ENCODE data around the gene PARK7. TPM values are rescaled to one million over a fixed set of nuclear protein-coding genes. Genes with fewer than 3 reads are reported as not detected.
A peak's percentile ranks its signal among the peaks of the same experiment; 100 is the strongest.

PARK7 gene
- total RNA-seq, 4 donors from 2014 or later: 161 to 216 (median 191) TPM

- H3K27ac ChIP-seq: peak overlapping the region; percentile 85 to 96 (median 95)
- no peak for TF ChIP-seq EP300 (IDR thresholded peaks at IDR 0.05)
- no peak for TF ChIP-seq POLR2A (IDR thresholded peaks at IDR 0.05)
- TF ChIP-seq, protein P1, sequence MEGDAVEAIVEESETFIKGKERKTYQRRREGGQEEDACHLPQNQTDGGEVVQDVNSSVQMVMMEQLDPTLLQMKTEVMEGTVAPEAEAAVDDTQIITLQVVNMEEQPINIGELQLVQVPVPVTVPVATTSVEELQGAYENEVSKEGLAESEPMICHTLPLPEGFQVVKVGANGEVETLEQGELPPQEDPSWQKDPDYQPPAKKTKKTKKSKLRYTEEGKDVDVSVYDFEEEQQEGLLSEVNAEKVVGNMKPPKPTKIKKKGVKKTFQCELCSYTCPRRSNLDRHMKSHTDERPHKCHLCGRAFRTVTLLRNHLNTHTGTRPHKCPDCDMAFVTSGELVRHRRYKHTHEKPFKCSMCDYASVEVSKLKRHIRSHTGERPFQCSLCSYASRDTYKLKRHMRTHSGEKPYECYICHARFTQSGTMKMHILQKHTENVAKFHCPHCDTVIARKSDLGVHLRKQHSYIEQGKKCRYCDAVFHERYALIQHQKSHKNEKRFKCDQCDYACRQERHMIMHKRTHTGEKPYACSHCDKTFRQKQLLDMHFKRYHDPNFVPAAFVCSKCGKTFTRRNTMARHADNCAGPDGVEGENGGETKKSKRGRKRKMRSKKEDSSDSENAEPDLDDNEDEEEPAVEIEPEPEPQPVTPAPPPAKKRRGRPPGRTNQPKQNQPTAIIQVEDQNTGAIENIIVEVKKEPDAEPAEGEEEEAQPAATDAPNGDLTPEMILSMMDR (IDR thresholded peaks at IDR 0.05): no peak
- no peaks in the 10 kb centered on the region for H3K9me3 ChIP-seq
- H3K4me1 ChIP-seq: peaks cover 0 to 60% (median 8%) of the 10 kb centered on the region in 4 donors
- WGBS, 2 donors: 0 to 1% methylated on average over 1 to 62 of the region's 69 CpGs
- H3K27me3 ChIP-seq: no peaks in the 10 kb centered on the region
- no peaks in the 10 kb centered on the region for H3K36me3 ChIP-seq
- H3K4me3 ChIP-seq: peak overlapping the region; percentile 63 to 94 (median 79)
- DNase-seq (ENCODE audit: low spot score in 2 of 2): no peak
These were observed 64.2 kb downstream of the PARK7 start for GRCh38 chr1:8025671-8026144.

- no peaks in the 10 kb centered on the region for H3K9me3 ChIP-seq
- TF ChIP-seq EP300 (IDR thresholded peaks at IDR 0.05) (peak; percentile 22 to 98), POLR2A (IDR thresholded peaks at IDR 0.05) (peak; percentile 93 to 99)
- TF ChIP-seq, protein P1 (IDR thresholded peaks at IDR 0.05): peak in 2 of 5 experiments; percentile 55 to 65
- peaks cover 0 to 53% (median 8%) of the 10 kb centered on the region in 4 donors for H3K4me1 ChIP-seq
- 5 to 8% methylated on average over 44 to 74 of the region's 98 CpGs for WGBS, 2 donors
- no peaks in the 10 kb centered on the region for H3K27me3 ChIP-seq
- H3K36me3 ChIP-seq: no peaks in the 10 kb centered on the region
- DNase-seq (ENCODE audit: low spot score in 2 of 2): peak; percentile 92 to 93
- H3K27ac ChIP-seq: peak within 1 kb of the TSS; percentile 85 to 96 (median 95)
- peak within 1 kb of the TSS; percentile 63 to 94 (median 79) for H3K4me3 ChIP-seq
These were observed 64.9 kb downstream of the PARK7 start, which contains the start of gene ERRFI1 for GRCh38 chr1:8026153-8026975. Gene ERRFI1, minus strand, starts transcription at chr1:8026309. Its CDS starts 10,690 bp downstream, at chr1:8015619.

DNA sequence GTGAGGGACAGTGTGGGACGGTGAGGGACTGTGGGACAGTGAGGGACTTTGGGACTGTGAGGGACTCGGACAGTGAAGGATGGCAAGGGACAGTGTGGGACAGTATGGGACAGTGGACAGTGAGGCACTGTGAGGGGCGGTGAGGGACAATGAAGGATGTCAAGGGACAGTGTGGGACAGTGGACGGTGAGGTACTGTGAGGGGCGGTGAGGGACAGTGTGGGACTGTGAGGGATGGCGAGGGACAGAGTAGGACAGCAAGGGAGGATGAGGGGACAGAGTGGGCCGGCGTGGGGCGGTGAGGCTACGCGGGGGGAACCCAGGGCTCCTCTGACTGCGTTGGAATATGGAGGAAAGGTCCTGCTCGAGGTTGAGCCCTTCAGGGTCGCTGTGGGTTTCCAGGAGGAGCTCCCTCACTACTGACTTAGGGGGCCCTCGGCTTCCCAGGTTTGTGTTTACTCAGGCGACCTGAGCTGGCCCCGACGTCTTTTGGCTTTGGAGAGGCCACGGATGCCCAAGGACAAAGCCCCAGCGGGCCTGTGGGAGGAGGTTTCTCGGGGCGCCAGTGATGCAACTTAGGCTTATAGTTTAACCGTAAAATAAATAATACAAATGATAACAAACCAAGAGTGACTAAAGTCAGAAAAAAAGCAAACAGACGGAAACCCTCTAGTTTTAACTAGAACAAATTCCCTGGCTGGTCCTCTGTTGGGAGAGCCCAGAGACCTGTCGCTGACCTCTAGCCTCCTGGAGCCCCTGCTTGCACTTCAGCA lies 65.7 kb downstream of the PARK7 start:
- WGBS, 2 donors: 81 to 82% methylated on average over 25 of the region's 25 CpGs
- DNase-seq (ENCODE audit: low spot score in 2 of 2): no peak
- H3K4me1 ChIP-seq: peaks cover 0 to 45% (median 8%) of the 10 kb centered on the region in 4 donors

DNA sequence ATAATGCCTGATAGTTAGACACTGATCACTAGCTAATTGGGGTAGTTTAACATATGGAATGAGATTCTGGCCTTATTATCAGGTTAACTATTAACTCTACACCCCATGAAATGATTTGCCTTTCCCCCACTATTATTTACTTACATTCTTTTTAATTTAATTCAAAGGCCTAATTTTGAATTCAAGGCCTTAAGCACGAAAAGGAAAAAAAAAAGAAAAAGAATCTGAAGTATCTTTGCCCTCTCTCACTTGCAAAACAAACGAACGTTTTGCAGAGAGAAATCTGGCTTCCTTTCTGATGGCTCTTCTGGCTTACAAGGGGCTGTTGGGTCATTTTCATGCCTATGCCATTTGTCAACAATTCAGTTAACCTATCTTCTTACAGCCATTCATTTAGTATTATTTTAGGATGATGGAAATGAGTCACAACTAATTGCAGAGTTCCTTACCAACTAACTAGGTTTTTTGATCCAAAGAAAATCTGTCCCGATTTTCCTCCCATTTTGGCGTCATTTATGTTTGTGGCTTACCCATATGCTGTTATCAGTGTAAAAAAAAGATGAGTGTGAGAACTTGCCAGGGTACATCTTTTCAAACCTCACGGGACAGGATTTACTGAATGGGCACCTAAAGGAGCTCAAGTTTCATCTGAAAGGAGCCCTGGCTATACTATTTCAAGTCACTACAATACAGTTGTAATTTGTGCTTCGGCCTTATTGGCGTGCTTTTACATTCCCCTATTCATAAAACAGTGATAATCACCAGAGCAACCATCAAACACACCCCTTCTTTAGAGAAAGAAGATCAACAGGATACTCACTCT lies 66.4 kb downstream of the PARK7 start:
- peak overlapping the region; percentile 85 to 96 (median 95) for H3K27ac ChIP-seq
- peaks cover 0 to 40% (median 8%) of the 10 kb centered on the region in 4 donors for H3K4me1 ChIP-seq
- WGBS, 2 donors: 57 to 59% methylated on average over 8 of the region's 8 CpGs
- no peak for TF ChIP-seq POLR2A (IDR thresholded peaks at IDR 0.05)
- peak in 1 of 2 donors; percentile 12 for TF ChIP-seq EP300 (IDR thresholded peaks at IDR 0.05)
- no peaks in the 10 kb centered on the region for H3K9me3 ChIP-seq
- H3K36me3 ChIP-seq: no peaks in the 10 kb centered on the region
- DNase-seq (ENCODE audit: low spot score in 2 of 2): no peak
- peak overlapping the region in 1 of 4 donors; percentile 94 for H3K4me3 ChIP-seq
- no peaks in the 10 kb centered on the region for H3K27me3 ChIP-seq

More for the DNA sequence above, 65.7 kb downstream of the PARK7 start:
- H3K4me3 ChIP-seq: peak overlapping the region; percentile 63 to 94 (median 79)
- peak overlapping the region; percentile 85 to 96 (median 95) for H3K27ac ChIP-seq
- H3K36me3 ChIP-seq: no peaks in the 10 kb centered on the region
- no peaks in the 10 kb centered on the region for H3K27me3 ChIP-seq
- no peaks in the 10 kb centered on the region for H3K9me3 ChIP-seq
- TF ChIP-seq, protein P1 (IDR thresholded peaks at IDR 0.05): no peak
- TF ChIP-seq EP300 (IDR thresholded peaks at IDR 0.05) (no peak), POLR2A (IDR thresholded peaks at IDR 0.05) (no peak)

DNA sequence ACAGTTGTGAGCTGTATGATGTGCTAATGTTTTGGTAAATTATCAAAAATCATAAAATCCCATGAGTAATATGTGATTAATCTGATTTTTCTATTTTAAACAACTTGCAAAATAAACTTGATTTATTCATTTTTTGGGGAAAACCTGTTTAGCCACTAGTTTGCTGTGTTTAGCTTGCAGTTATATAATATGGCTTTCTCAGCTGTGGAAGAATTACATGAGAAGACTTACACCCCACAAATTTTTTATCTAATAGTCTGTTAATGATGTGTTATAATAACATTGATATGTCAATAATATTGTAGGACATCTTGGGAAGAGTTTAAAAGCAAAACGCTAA lies 67.0 kb downstream of the PARK7 start:
- Histone ChIP-seq H3K9me3 (no peaks in the 10 kb centered on the region), H3K27me3 (no peaks in the 10 kb centered on the region), H3K27ac (peak overlapping the region in 1 of 4 donors; percentile 26), H3K4me3 (no peak overlapping the region), H3K4me1 (peaks cover 0 to 37% (median 8%) of the 10 kb centered on the region in 4 donors), H3K36me3 (no peaks in the 10 kb centered on the region)
- TF ChIP-seq EP300 (IDR thresholded peaks at IDR 0.05): no peak
- TF ChIP-seq, protein P1 (IDR thresholded peaks at IDR 0.05): no peak
- TF ChIP-seq POLR2A (IDR thresholded peaks at IDR 0.05): no peak
- no peak for DNase-seq (ENCODE audit: low spot score in 2 of 2)
- WGBS, 2 donors: 60 to 72% methylated on average over 1 of the region's 1 CpG
